ENCODE results near the gene LAMB1. TPM values are rescaled to one million over a fixed set of nuclear protein-coding genes. Genes with fewer than 3 reads are reported as not detected.

LAMB1 gene
- total RNA-seq, 2 experiments from 2014 or later: not detected

GRCh38 chr7:107891636-107892366 is 111.2 kb downstream of the LAMB1 start:
- peak; percentile 7 for ATAC-seq (ENCODE audit: poor library complexity)
- ChIA-PET CTCF (interaction anchor here (2.8 to 4.1 kb wide), 2 partner anchors 17 to 148 kb away, joined by 13 to 19 read pairs; partner anchors contain the start of gene CBLL1), POLR2A (interaction anchor here (0.6 to 3.7 kb wide), 7 partner anchors 8 to 723 kb away, joined by 3 to 41 read pairs (median 10); partner anchors contain the start of genes CBLL1 and HBP1)
- Mint-ChIP-seq H3K9me3 (no peaks in the 10 kb centered on the region), H3K27me3 (no peaks in the 10 kb centered on the region), H3K27ac (peak overlapping the region; percentile 95), H3K4me1 (ENCODE audit: low read depth) (peaks cover 60% of the 10 kb centered on the region), H3K36me3 (ENCODE audit: low read depth) (peaks cover 58% of the 10 kb centered on the region), H3K4me3 (peak overlapping the region; percentile 99)
- Histone ChIP-seq H3K27me3 (ENCODE audit: control insufficient read depth in 1 of 2, insufficient read depth in 2 of 2, low read length in 2 of 2) (no peaks in the 10 kb centered on the region), H3K36me3 (ENCODE audit: insufficient read depth, low read length) (peaks cover 33% of the 10 kb centered on the region), H3K4me1 (ENCODE audit: insufficient read depth, low read length) (peaks cover 27% of the 10 kb centered on the region), H3K9me3 (ENCODE audit: control insufficient read depth in 1 of 2, insufficient read depth in 1 of 2, low read length in 2 of 2) (no peaks in the 10 kb centered on the region), H3K4me3 (ENCODE audit: low read length) (peak overlapping the region; percentile 78), H3K27ac (ENCODE audit: low read depth in 1 of 2, low read length in 2 of 2) (peak overlapping the region; percentile 85 to 89)
- TF ChIP-seq CTCF (IDR thresholded peaks at IDR 0.05): no peak
- peak in 3 of 14 experiments; percentile 43 to 79 (median 74) for DNase-seq
- intact Hi-C loops (cut with DNase I, micrococcal nuclease): loop anchor here (5.0 to 10.0 kb wide), 5 partner anchors 307 to 1227 kb away; partner anchors contain the start of genes BCAP29 (in 1 of the 2), CCDC71L (in 1 of the 2), COG5 (in 1 of the 2) and DUS4L (in 1 of the 2)

- peaks cover 27% of the 10 kb centered on the region for H3K4me1 ChIP-seq (ENCODE audit: insufficient read depth, low read length)
- H3K4me3 Mint-ChIP-seq: peak within 1 kb of the TSS; percentile 99
These were observed 111.9 kb downstream of the LAMB1 start, which contains the start of gene DLD for GRCh38 chr7:107890962-107891635. TSS of gene DLD (plus strand) at chr7:107891183. CDS start at chr7:107891251, 68 bp downstream.

More at GRCh38 chr7:107890962-107891635, 111.9 kb downstream of the LAMB1 start, which contains the start of gene DLD:
- Mint-ChIP-seq H3K4me1 (ENCODE audit: low read depth) (peaks cover 54% of the 10 kb centered on the region), H3K27me3 (no peaks in the 10 kb centered on the region), H3K27ac (peak within 1 kb of the TSS; percentile 95), H3K9me3 (no peaks in the 10 kb centered on the region), H3K36me3 (ENCODE audit: low read depth) (peaks cover 51% of the 10 kb centered on the region)
- Histone ChIP-seq H3K36me3 (ENCODE audit: insufficient read depth, low read length) (peaks cover 31% of the 10 kb centered on the region), H3K4me3 (ENCODE audit: low read length) (peak within 1 kb of the TSS; percentile 78), H3K27me3 (ENCODE audit: control insufficient read depth in 1 of 2, insufficient read depth in 2 of 2, low read length in 2 of 2) (no peaks in the 10 kb centered on the region), H3K9me3 (ENCODE audit: control insufficient read depth in 1 of 2, insufficient read depth in 1 of 2, low read length in 2 of 2) (no peaks in the 10 kb centered on the region), H3K27ac (ENCODE audit: low read depth in 1 of 2, low read length in 2 of 2) (peak within 1 kb of the TSS; percentile 85 to 89)
- CTCF ChIA-PET: interaction anchor here (2.8 to 4.1 kb wide), 2 partner anchors 16 to 147 kb away, joined by 13 to 19 read pairs; partner anchors contain the start of gene CBLL1
- intact Hi-C loops (cut with DNase I, micrococcal nuclease): loop anchor here (5.0 to 10.0 kb wide), 5 partner anchors 306 to 1226 kb away; partner anchors contain the start of genes BCAP29 (in 1 of the 2), CCDC71L (in 1 of the 2), COG5 (in 1 of the 2) and DUS4L (in 1 of the 2)
- POLR2A ChIA-PET: interaction anchor here (0.6 to 3.7 kb wide), 7 partner anchors 9 to 722 kb away, joined by 3 to 41 read pairs (median 10); partner anchors contain the start of genes CBLL1 and HBP1
- TF ChIP-seq CTCF (IDR thresholded peaks at IDR 0.05): no peak
- DNase-seq (peak; percentile 84 to 97 (median 90)), ATAC-seq (ENCODE audit: poor library complexity) (peak; percentile 96)

Measured in CD4-positive, alpha-beta T cell (primary cell).